HG02623 (cell line): ENCODE data around the gene SPANXA1.
"Not testable (repeated sequence)": the region's sequence is repeated elsewhere in the genome, so short reads cannot be mapped to it uniquely, and the experiment has no call there.

Experiments
- ATAC-seq: cut with Tn5 transposase; IDR thresholded peaks from one replicate; pipeline ENCODE4 v1.9.1; 2021; ENCODE audit warnings: moderate library complexity; ENCODE audit not compliant: unreplicated experiment

SPANXA1 gene, protein sequence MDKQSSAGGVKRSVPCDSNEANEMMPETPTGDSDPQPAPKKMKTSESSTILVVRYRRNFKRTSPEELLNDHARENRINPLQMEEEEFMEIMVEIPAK

DNA sequence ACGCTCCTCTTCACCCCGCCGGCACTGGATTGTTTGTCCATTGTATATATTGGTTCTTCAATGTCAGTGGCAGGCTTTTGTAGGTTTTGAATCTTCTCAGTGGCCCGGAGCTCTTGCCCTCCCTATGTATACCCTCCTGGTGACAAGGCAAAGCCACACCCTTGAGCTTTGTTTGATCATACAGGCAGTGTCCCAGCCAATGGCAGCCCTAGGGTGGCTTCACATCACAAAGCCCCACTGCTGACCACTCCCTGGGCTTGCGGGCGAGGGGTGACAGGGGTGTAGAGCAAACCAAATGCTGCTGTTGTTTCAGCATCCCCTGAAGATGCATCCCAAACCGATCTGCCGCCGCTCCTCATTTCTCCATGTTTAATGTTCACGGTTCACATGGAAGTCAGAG is at the start of gene SPANXA1:
Gene SPANXA1, minus strand, starts transcription at position 101 of the 400 bp plus-strand sequence. Its CDS starts 60 bp downstream, at position 41.
- not testable (repeated sequence) for ATAC-seq

DNA sequence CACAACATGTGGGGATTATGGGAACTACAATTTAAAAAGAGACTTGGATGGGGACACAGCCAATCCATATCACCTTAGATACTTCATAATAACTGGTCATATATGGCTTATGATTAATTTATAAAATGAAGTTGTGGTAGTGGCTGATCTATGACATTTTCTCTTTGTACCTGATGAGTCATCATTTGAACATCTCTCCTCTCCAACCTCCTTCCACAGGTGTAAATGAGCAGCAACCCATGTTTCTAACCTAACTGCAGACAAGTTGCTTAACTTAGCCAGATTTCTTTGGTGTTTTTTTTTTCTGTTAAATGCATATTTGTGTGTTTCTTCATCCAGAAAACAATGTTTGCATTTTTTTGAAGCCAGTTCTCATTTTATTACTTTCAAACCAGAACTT is 47.6 kb upstream of the SPANXA1 start:
- no peak for ATAC-seq

DNA sequence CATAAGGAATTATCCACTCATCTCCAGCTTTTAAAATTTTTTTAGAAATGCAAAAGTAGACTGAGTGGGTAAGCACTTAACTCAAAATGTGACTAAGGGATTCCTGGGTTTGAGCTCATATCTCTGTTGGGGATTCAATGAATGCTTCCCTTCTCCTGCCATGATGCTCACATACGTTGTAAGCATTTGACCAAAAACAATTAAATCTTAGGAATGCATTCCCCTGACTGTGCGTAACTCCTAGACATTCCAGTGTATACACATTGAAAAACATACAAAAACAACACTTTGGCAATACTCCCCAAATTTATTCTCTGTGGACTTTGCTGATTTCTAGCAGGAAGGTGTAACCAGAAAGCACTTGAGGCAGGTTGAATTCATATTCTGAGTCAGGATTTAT is 34.8 kb upstream of the SPANXA1 start:
- ATAC-seq = no peak

DNA sequence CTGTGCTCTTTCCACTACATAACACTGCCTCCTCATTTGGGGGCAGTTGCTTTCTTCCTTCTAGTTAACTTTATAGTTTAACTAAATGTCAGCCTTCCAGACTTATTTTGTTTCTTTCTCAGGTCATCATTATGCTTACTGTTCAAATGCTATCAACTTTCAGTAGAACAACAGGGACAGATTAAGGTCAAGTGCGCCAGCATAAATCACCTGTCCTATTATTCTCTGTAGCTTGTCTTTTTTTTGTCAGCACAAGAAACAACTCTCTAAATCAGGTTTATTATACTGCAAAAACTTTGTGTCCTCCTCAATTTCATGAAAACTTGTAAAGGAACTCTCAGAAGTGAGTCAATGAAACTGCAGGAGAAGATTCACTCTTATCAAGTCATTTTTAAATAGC is 24.6 kb upstream of the SPANXA1 start:
- ATAC-seq = no peak

DNA sequence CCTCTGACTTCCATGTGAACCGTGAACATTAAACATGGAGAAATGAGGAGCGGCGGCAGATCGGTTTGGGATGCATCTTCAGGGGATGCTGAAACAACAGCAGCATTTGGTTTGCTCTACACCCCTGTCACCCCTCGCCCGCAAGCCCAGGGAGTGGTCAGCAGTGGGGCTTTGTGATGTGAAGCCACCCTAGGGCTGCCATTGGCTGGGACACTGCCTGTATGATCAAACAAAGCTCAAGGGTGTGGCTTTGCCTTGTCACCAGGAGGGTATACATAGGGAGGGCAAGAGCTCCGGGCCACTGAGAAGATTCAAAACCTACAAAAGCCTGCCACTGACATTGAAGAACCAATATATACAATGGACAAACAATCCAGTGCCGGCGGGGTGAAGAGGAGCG is 4.9 kb upstream of the SPANXA1 start, which contains the start of gene SPANXA2:
Gene SPANXA2, plus strand, starts transcription at position 301 of the 400 bp plus-strand sequence. Its CDS starts 60 bp downstream, at position 361.
- ATAC-seq = not testable (repeated sequence)

DNA sequence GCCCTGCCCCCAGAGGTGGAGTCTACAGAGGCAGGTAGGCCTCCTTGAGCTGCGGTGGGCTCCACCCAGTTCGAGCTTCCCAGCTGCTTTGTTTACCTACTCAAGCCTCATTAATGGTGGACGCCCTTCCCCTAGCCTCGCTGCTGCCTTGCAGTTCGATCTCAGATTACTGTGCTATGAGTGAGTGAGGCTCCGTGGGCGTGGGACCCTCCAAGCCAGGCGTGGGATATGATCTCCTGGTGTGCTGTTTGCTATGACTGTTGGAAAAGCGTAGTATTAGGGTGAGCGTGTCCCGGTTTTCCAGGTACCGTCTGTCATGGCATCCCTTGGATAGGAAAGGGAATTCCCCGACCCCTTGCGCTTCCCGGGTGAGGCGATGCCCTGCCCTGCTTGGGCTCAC is 42.0 kb downstream of the SPANXA1 start:
- ATAC-seq = not testable (repeated sequence)
